GM23338 (cell line): ENCODE data around the gene ELAPOR2. TPM values are rescaled to one million over a fixed set of nuclear protein-coding genes. Genes with fewer than 3 reads are reported as not detected.

Experiments used
- ATAC-seq: fragments of 200-7000 bp; cut with Tn5 transposase; 3 replicates; pipeline ENCODE4 v1.9.1; 2020
- DNase-seq: peaks from one replicate; pipeline ENCODE4 v3.0.0-alpha.2; 2015; ENCODE audit warnings: low spot score
- H2AFZ ChIP-seq: fragments of 200-600 bp; sonication (generic); 2 replicates; pipeline ENCODE4 v1.8.0; 2016; ENCODE audit warnings: antibody characterized with exemption, mild to moderate bottlenecking, moderate library complexity
- H3F3A ChIP-seq: fragments of 200-600 bp; sonication (generic); replicated peaks from 2 replicates; pipeline ENCODE4 v1.8.0; 2017; ENCODE audit warnings: antibody characterized with exemption, mixed run types, low read depth
- H3K27ac ChIP-seq: fragments of 200-600 bp; sonication (generic); 2 replicates; pipeline ENCODE4 v1.6.1; 2016; ENCODE audit warnings: low read depth
- H3K27me3 ChIP-seq: fragments of 200-600 bp; sonication (generic); 2 replicates; pipeline ENCODE4 v1.8.0; 2016; ENCODE audit warnings: mild to moderate bottlenecking, mixed run types, moderate library complexity; ENCODE audit not compliant: insufficient read depth
- H3K36me3 ChIP-seq: fragments of 200-600 bp; sonication (generic); 2 replicates; pipeline ENCODE4 v1.8.0; 2016; ENCODE audit warnings: mild to moderate bottlenecking; ENCODE audit not compliant: insufficient read depth
- H3K4me1 ChIP-seq: fragments of 200-600 bp; sonication (generic); 2 replicates; pipeline ENCODE4 v1.8.0; 2016; ENCODE audit warnings: mild to moderate bottlenecking, moderate library complexity; ENCODE audit not compliant: insufficient read depth
- H3K4me2 ChIP-seq: fragments of 200-600 bp; sonication (generic); 2 replicates; pipeline ENCODE4 v1.7.1; 2017; ENCODE audit warnings: mixed run types
- H3K4me3 ChIP-seq: fragments of 200-600 bp; sonication (generic); 2 replicates; pipeline ENCODE4 v1.6.1; 2016; ENCODE audit warnings: mixed run types
- H3K79me2 ChIP-seq: fragments of 200-600 bp; sonication (generic); replicated peaks from 2 replicates; pipeline ENCODE4 v1.8.0; 2017; ENCODE audit warnings: mild to moderate bottlenecking; ENCODE audit not compliant: insufficient read depth
- H3K9me2 ChIP-seq: fragments of 200-600 bp; sonication (generic); 2 replicates; pipeline ENCODE4 v1.8.0; 2017; ENCODE audit not compliant: insufficient read depth
- H4K20me1 ChIP-seq: fragments of 200-600 bp; sonication (generic); replicated peaks from 2 replicates; pipeline ENCODE4 v1.8.0; 2017; ENCODE audit warnings: mild to moderate bottlenecking; ENCODE audit not compliant: insufficient read depth
- H3K27ac Mint-ChIP-seq: 2 replicates; pipeline ENCODE4 v1.8.0; 2020; ENCODE audit warnings: inconsistent platforms, mild to moderate bottlenecking, moderate library complexity, mixed read lengths
- H3K27me3 Mint-ChIP-seq: 3 replicates; pipeline ENCODE4 v1.8.0; 2022; ENCODE audit warnings: low read depth, mild to moderate bottlenecking, moderate library complexity, mixed read lengths, inconsistent platforms; ENCODE audit not compliant: insufficient read depth, poor library complexity
- H3K36me3 Mint-ChIP-seq: 3 replicates; pipeline ENCODE4 v1.8.0; 2021; ENCODE audit warnings: low read depth, mild to moderate bottlenecking, inconsistent platforms, moderate library complexity, mixed read lengths
- H3K4me1 Mint-ChIP-seq: 3 replicates; pipeline ENCODE4 v1.8.0; 2020; ENCODE audit warnings: mild to moderate bottlenecking, inconsistent platforms, mixed read lengths
- H3K4me3 Mint-ChIP-seq: 3 replicates; pipeline ENCODE4 v1.8.0; 2021; ENCODE audit warnings: moderate library complexity, mild to moderate bottlenecking, inconsistent platforms, mixed read lengths
- H3K9me3 Mint-ChIP-seq: 3 replicates; pipeline ENCODE4 v1.8.0; 2020; ENCODE audit warnings: moderate library complexity, mild to moderate bottlenecking, inconsistent platforms, mixed read lengths
- CREB1 ChIP-seq: fragments of 250-450 bp; sonication (Bioruptor Pico); IDR thresholded peaks from 2 replicates; pipeline ENCODE4 v1.5.0; 2020; ENCODE audit warnings: low read depth, mild to moderate bottlenecking, moderate library complexity
- CTCF ChIP-seq, 2 experiments: fragments of 200-600 bp in 1 of 2; sonication (generic) in 1 of 2; conservative IDR thresholded peaks; 2 replicates each; pipeline versions ENCODE4 v1.5.1 to v1.6.1; 2016 to 2017; ENCODE audit warnings: antibody characterized with exemption in 2 of 2, low read depth in 2 of 2, mild to moderate bottlenecking in 2 of 2, moderate library complexity in 1 of 2
- ETS1 ChIP-seq: IDR thresholded peaks from 2 replicates; pipeline ENCODE4 v1.6.1; 2016; ENCODE audit warnings: antibody characterized with exemption
- EZH2 ChIP-seq: fragments of 200-600 bp; sonication (generic); IDR thresholded peaks from one replicate; pipeline ENCODE4 v1.8.0; 2017; ENCODE audit warnings: antibody characterized with exemption, mild to moderate bottlenecking, low read depth; ENCODE audit not compliant: unreplicated experiment
- EZH2phosphoT487 ChIP-seq: fragments of 200-600 bp; sonication (generic); IDR thresholded peaks from one replicate; pipeline ENCODE4 v1.8.1; 2018; ENCODE audit warnings: antibody characterized with exemption; ENCODE audit not compliant: unreplicated experiment
- JUNB ChIP-seq: IDR thresholded peaks from one replicate; pipeline ENCODE4 v1.6.1; 2016; ENCODE audit warnings: antibody characterized with exemption; ENCODE audit not compliant: unreplicated experiment
- NANOG ChIP-seq: IDR thresholded peaks from 2 replicates; pipeline ENCODE4 v1.6.1; 2016; ENCODE audit warnings: antibody characterized with exemption, borderline replicate concordance
- STAT1 ChIP-seq: IDR thresholded peaks from one replicate; pipeline ENCODE4 v1.6.1; 2016; ENCODE audit warnings: antibody characterized with exemption; ENCODE audit not compliant: unreplicated experiment
- ZNF114 ChIP-seq: fragments of 250-450 bp; sonication (Bioruptor Pico); IDR thresholded peaks from 2 replicates; pipeline ENCODE4 v1.5.0; 2020; ENCODE audit warnings: mild to moderate bottlenecking, moderate library complexity
- ZNF331 ChIP-seq: fragments of 250-450 bp; sonication (Bioruptor Pico); IDR thresholded peaks from 2 replicates; pipeline ENCODE4 v1.5.0; 2020; ENCODE audit warnings: low read depth, mild to moderate bottlenecking, moderate library complexity
- ZNF462 ChIP-seq: fragments of 250-450 bp; sonication (Bioruptor Pico); IDR thresholded peaks from 2 replicates; pipeline ENCODE4 v1.5.0; 2020; ENCODE audit warnings: mild to moderate bottlenecking, moderate library complexity
- polyA plus RNA-seq: library from polyadenylated mRNA; unstranded; fragments of >200 nt; fragmentation: Nextera tagmentation; extraction: Ambion mirVana; gene quantifications from 2 replicates; pipeline ENCODE4 v1.2.1, GENCODE V29; 2016
- total RNA-seq: library from RNA; depleted of rRNA; stranded (reverse); fragments of >200 nt; shearing (Covaris generic); gene quantifications from 2 replicates; pipeline ENCODE4 v1.2.3, GENCODE V29; 2014

The ELAPOR2 gene
- total and polyA plus RNA-seq, 2 experiments from 2014 or later, result 12.0 to 42.9 TPM

GRCh38 chr7:87083865-87084519, 24.5 kb upstream of the ELAPOR2 start:
- DNase-seq, result no peak
- Mint-ChIP-seq H3K27me3 (no peaks in the 10 kb centered on the region), H3K36me3 (peaks cover 3% of the 10 kb centered on the region; the same call in 2 of the 3 replicates), H3K9me3 (peaks cover 3% of the 10 kb centered on the region; the same call in 1 of the 3 replicates), H3K4me1 (no peaks in the 10 kb centered on the region; the same call in 2 of the 3 replicates), H3K4me3 (no peak overlapping the region), H3K27ac (no peak overlapping the region)
- H3K27ac ChIP-seq, result no peak overlapping the region
- ATAC-seq, result no peak
- H3K36me3 ChIP-seq, result no peaks in the 10 kb centered on the region
- H3K27me3 ChIP-seq, result no peaks in the 10 kb centered on the region
- H3K4me3 ChIP-seq, result no peak overlapping the region
- no peaks in the 10 kb centered on the region; the same call in 1 of the 2 replicates for H3K9me2 ChIP-seq
- H3F3A ChIP-seq, result no peaks in the 10 kb centered on the region
- H3K79me2 ChIP-seq, result no peaks in the 10 kb centered on the region
- no peak overlapping the region for H3K4me2 ChIP-seq
- no peaks in the 10 kb centered on the region for H3K4me1 ChIP-seq
- H2AFZ ChIP-seq, result no peak overlapping the region
- TF ChIP-seq JUNB (no peak), EZH2 (no peak)
- H4K20me1 ChIP-seq, result no peaks in the 10 kb centered on the region

- Histone ChIP-seq H3K4me2 (no peak overlapping the region), H3K36me3 (no peaks in the 10 kb centered on the region), H3F3A (no peaks in the 10 kb centered on the region), H3K79me2 (no peaks in the 10 kb centered on the region), H3K27me3 (no peaks in the 10 kb centered on the region), H3K9me2 (no peaks in the 10 kb centered on the region; the same call in 1 of the 2 replicates), H4K20me1 (no peaks in the 10 kb centered on the region), H3K4me3 (no peak overlapping the region), H2AFZ (peak overlapping the region; percentile 19; the same call in 1 of the 2 replicates), H3K27ac (no peak overlapping the region), H3K4me1 (no peaks in the 10 kb centered on the region)
- H3K27ac Mint-ChIP-seq, result no peak overlapping the region
- no peaks in the 10 kb centered on the region for H3K36me3 Mint-ChIP-seq
- no peaks in the 10 kb centered on the region; the same call in 2 of the 3 replicates for H3K4me1 Mint-ChIP-seq
- no peak for ATAC-seq
- no peaks in the 10 kb centered on the region for H3K9me3 Mint-ChIP-seq
- no peaks in the 10 kb centered on the region for H3K27me3 Mint-ChIP-seq
- no peak overlapping the region for H3K4me3 Mint-ChIP-seq
- no peak for DNase-seq
- no peak for TF ChIP-seq ZNF462 (CRISPR knock-in tag)
- no peak for TF ChIP-seq CTCF (conservative IDR thresholded peaks at IDR 0.05; ENCODE audit: low read depth in 2 of 2)
- TF ChIP-seq EZH2phosphoT487, result no peak
- no peak for TF ChIP-seq ZNF331 (CRISPR knock-in tag)
- no peak for TF ChIP-seq ETS1
- no peak for TF ChIP-seq NANOG
- TF ChIP-seq STAT1, result no peak
- TF ChIP-seq ZNF114, result no peak
- no peak for TF ChIP-seq EZH2
- TF ChIP-seq CREB1 (CRISPR knock-in tag), result no peak
Observed at GRCh38 chr7:87082675-87083074, 23.2 kb upstream of the ELAPOR2 start.
